Inferior parietal cortex (tissue), 1 donor: Measurements from ENCODE around the gene AKAP11.

Experiments
- DNase-seq: peaks from one replicate; pipeline ENCODE4 v3.0.0-alpha.2; 2016; ENCODE audit errors: extremely low spot score

The AKAP11 gene

GRCh38 chr13:42331009-42331408 is 59.1 kb downstream of the AKAP11 start:
- no peak for DNase-seq

DNA sequence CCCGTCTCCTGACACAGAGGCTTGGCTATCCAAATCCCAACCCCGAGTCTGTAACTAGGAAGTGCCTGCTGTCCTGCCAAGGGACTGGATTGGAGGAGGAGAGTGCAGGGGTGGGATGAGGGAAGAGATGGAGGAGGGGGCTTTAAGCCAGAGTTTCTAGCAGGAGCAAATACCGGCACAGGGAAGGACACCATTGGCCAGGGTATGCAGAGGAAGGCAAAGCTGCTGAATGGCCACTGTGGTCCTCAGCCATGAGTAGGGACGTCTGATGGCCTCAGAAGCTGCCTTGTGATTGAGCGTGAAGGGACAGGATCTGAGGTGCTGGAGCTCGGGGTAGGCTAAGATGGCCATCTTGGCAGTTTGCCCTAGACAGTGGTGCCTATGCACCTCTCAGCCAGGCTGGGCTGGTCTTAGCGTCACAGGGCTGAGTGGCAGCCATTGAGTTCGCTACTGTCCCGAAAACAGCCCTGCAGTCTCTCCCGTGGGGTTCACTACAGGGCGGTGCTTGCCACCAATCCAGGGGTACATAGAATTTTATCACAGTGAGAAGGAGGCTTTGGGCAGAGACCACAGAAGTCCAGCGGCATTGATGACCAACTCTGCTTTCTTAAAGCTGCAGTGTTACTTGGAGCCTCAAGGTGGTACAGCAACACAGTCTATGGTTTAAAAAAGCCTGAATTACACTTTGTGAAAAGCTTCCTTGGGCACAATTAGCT is 61.8 kb downstream of the AKAP11 start:
- no peak for DNase-seq

DNA sequence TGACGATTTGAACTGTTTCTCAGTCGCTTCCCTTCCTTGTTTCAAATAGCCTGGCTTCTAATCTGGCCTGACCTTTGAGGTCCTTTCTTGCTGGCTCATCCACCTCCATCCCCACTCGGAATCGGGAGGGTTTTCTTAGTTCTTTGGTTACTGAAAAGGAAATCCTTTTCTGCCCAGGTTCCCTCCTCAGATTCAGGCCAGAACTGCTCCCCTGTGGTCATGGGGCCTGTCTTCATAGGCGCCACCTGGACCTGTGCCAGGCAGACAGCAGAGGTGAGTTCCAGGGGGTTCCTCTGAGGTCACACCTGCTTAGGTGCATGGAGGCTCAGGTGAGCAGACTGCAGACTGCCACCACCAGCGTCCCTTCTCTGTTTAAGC is 62.4 kb downstream of the AKAP11 start:
- DNase-seq = no peak

GRCh38 chr13:42337808-42338600 is 66.1 kb downstream of the AKAP11 start:
- DNase-seq = no peak

DNA sequence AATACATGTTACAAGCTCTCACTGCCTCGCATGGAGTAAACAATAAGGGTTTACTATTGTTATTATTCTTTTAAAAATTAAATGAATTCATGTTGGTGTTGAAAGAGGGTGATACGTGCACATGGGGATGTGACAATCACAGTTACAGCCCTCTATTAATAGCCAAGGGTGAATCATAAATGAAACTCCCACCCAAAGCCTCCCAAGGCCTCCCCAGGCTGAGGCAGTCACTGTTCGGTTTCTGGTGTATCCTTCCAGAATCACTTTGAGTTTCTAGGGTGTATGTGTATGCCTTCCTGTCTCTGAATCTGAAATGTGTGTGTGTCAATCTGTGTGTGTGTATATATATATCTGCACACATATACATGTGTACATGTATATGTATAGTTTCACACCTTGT is 73.4 kb downstream of the AKAP11 start:
- no peak for DNase-seq

GRCh38 chr13:42348576-42348975 is 76.6 kb downstream of the AKAP11 start:
- DNase-seq = no peak

GRCh38 chr13:42350141-42350540 is 78.2 kb downstream of the AKAP11 start:
- no peak for DNase-seq

DNA sequence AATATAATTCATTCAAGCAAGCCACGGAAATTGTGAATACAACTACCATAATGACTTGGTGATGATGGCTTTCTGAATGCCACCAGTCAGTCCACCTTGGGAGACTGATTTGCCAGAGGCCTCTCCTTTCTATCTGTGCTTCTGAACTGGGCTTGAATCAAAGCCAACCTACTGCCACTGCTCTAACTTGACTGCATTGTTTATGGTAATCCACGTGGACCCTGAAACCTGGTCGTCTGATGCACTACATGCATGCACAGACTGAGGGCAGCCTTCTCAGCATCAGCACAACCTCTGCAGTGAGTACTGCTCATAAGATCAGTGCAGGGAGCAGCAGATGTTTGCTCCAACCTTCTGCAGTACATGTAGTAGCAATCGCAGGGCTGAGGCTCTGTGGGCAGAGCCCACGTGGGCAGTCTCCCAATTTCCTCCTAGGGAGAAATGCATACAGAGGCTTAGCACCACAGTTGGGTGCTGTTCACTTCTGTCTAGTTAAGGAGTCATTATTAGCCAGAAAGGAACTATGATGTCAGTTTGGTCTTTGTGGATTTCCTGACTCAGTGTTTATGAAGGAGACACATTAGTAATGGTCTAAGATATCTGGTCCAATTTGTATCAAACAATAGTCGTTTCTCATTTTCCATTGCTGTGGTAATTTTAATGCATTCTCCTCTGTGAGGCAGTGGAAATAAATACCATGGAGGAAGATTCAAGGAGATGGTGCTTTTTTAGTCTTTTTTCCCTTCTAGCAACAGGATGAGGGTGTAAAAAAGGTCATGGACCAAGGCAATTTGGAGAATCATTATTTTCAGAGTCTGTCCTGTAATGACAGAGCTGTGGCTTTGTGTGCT is 82.5 kb downstream of the AKAP11 start:
- no peak for DNase-seq

DNA sequence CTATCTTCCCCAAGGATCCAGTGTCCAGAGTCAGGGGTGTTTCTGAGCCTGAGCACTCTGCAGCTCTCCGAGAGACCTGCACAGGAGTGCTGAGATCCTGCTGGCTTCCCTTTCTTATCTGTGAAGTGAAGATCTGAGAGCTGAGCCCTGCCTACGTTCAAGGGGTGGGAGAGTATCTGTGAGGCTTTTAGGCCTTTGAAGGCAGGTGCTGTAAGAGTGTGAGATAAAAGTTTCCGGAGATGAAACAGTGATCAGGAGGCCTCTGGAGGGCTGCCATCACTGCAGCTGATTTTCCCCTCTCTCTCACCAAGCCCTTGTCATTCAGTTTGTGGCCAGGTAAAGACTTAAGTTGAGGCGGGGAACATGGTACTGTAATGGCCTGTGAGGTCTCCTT is 83.1 kb downstream of the AKAP11 start:
- no peak for DNase-seq

DNA sequence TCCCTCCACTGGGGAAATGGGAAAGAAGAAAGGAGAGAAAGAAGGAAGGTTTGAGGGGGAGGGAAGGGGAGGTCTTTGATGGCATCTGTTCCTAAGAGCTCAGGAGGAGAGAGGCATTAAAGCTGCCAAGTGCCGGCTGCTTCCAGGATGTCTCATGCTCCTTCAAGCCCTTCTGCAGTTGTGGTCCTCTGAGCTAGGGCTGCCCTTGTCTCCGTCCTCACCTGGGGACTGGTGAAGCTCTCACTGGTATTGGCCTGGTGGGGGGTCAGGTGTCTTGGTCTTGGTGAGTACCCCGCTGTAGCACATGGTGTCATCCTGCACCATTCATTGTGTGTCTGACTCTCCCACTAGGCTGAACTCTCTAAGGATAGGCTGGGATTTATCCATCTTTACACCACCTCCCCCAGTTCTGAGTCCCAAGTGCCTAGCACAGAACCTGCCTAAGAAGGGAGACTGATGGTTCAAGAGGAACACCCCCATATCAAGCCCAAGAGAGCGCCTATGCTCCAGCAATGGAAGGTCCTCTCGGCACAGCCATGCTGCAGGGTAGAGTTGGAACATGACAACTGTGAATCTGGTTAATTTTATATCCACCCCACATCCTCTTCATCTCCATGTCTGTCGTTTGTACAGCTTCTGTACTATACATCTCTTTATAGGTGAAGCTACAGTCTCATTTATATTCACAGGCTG is 83.7 kb downstream of the AKAP11 start:
- DNase-seq = no peak

- no peak for DNase-seq
Observed at GRCh38 chr13:42356184-42356575, 84.2 kb downstream of the AKAP11 start.

GRCh38 chr13:42360046-42360574 is 88.2 kb downstream of the AKAP11 start:
- no peak for DNase-seq

DNA sequence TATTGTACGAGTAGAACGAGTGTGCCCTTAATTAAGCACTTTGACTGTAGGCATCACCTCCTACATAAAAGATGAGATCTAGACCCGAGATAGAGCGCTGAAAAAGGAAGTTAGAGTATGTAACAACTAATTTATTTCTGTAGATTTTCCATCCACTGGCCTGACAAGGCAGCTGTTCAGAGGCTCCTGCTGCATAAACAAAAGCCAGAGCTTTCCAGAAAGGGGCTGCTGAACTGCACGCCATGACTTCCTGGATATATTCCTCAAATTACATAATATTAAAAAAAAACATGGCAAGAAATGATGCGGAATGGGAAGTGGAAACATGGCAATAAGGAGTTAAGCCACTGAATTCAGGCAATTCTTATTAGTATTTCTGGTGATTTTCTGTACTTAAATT is 89.7 kb downstream of the AKAP11 start:
- DNase-seq = no peak

GRCh38 chr13:42363941-42364612 is 92.1 kb downstream of the AKAP11 start:
- DNase-seq = no peak

GRCh38 chr13:42364613-42365000 is 92.7 kb downstream of the AKAP11 start:
- no peak for DNase-seq

GRCh38 chr13:42367831-42368230 is 95.9 kb downstream of the AKAP11 start:
- no peak for DNase-seq

DNA sequence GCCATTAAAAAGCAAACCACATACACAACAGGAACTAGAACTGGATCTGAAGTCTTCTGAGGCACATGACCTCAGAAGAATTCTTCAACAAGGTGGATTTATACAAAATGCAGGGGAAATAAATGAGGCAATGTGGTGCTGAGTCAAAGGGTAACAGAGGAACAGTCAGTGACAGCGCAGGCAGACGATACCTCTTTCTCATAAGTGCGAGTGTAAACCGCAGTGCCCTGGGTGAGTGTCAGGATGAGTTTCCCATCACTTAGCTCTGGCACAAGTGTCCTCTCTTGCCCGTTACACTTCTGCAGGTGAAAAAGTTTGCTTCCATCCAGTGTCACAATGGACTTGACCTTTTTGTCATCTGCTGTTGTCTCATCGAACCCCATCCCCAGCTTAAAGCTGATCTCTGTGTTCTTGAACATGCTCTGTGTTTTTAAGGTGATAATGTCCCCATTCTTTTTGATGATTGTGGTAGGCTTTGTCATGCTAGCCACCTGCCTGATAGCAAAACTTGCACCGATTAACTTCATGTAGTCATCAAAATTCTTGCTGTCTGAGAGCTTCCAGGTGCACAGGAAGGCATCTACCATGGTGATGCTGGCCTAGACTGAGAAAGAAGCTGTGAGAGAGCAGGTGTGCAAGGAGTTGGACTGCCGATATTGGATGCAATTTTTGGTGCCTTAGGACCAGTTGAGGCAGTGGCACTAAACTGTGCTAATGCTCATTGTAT is 97.3 kb downstream of the AKAP11 start:
- no peak for DNase-seq

DNA sequence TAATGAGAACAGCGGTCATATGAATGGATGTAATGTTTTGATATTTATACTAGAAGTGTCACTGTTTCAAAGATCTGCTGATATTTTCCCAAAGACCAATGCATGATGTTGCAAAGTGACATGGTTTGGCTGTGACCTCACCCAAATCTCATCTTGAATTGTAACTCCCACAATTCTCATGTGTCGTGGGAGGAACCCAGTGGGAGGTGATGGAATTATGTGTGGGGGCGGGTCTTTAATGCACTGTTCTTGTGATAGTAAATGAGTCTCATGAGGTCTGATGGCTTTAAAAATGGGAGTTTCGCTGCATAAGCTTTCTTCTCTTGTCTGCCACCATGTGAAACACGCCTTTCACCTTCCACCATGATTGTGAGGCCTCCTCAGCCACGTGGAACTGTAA is 98.3 kb downstream of the AKAP11 start:
- DNase-seq = no peak
